ENCODE results near the gene RHBDL1. TPM values are rescaled to one million over a fixed set of nuclear protein-coding genes. Genes with fewer than 3 reads are reported as not detected.

RHBDL1 gene
- total and polyA plus RNA-seq, 2 experiments from 2014 or later, result 3.4 to 4.2 TPM

- H2AFZ ChIP-seq, result no peak overlapping the region
- no peak for DNase-seq (ENCODE audit: low spot score)
- TF ChIP-seq EZH2 (IDR thresholded peaks at IDR 0.05; ENCODE audit: borderline replicate concordance) (no peak), EZH2phosphoT487 (IDR thresholded peaks at IDR 0.05; ENCODE audit: low read depth, severe bottlenecking, unreplicated experiment) (no peak), CTCF (IDR thresholded peaks at IDR 0.05; ENCODE audit: poor library complexity) (no peak)
- no peaks in the 10 kb centered on the region for H3K79me2 ChIP-seq
- peaks cover 19% of the 10 kb centered on the region for H3K4me1 ChIP-seq (ENCODE audit: insufficient read depth)
- H3K27me3 ChIP-seq, result peaks cover 18% of the 10 kb centered on the region
- H3K9me2 ChIP-seq (replicated peaks; ENCODE audit: insufficient read depth), result no peaks in the 10 kb centered on the region
- 18% methylated on average over 12 of the region's 12 CpGs for WGBS (ENCODE audit: low lambda C conversion rate, missing lambda C conversion rate)
- no peak overlapping the region for H3K27ac ChIP-seq
- peak overlapping the region; percentile 97 for H3K4me2 ChIP-seq
- peaks cover 4% of the 10 kb centered on the region for H4K20me1 ChIP-seq (ENCODE audit: insufficient read depth, poor library complexity, severe bottlenecking)
- no peak overlapping the region for H3K4me3 ChIP-seq
- H3K9me3 ChIP-seq (ENCODE audit: low read depth), result no peaks in the 10 kb centered on the region
- H3K36me3 ChIP-seq (replicated peaks; ENCODE audit: insufficient read depth, low read depth), result no peaks in the 10 kb centered on the region
Observed at GRCh38 chr16:716200-716568, 40.7 kb downstream of the RHBDL1 start.

- Histone ChIP-seq H3K36me3 (replicated peaks; ENCODE audit: insufficient read depth, low read depth) (no peaks in the 10 kb centered on the region), H2AFZ (no peak overlapping the region), H3K79me2 (no peaks in the 10 kb centered on the region), H3K9me2 (replicated peaks; ENCODE audit: insufficient read depth) (no peaks in the 10 kb centered on the region), H3K9me3 (ENCODE audit: low read depth) (no peaks in the 10 kb centered on the region), H4K20me1 (ENCODE audit: insufficient read depth, poor library complexity, severe bottlenecking) (peaks cover 8% of the 10 kb centered on the region), H3K27me3 (peaks cover 16% of the 10 kb centered on the region), H3K4me3 (no peak overlapping the region), H3K27ac (no peak overlapping the region), H3K4me2 (no peak overlapping the region), H3K4me1 (ENCODE audit: insufficient read depth) (peaks cover 24% of the 10 kb centered on the region)
- TF ChIP-seq EZH2phosphoT487 (IDR thresholded peaks at IDR 0.05; ENCODE audit: low read depth, severe bottlenecking, unreplicated experiment), result no peak
- TF ChIP-seq EZH2 (IDR thresholded peaks at IDR 0.05; ENCODE audit: borderline replicate concordance), result no peak
- no peak for TF ChIP-seq CTCF (IDR thresholded peaks at IDR 0.05; ENCODE audit: poor library complexity)
- DNase-seq (ENCODE audit: low spot score), result no peak
- 92% methylated on average over 27 of the region's 29 CpGs for WGBS (ENCODE audit: low lambda C conversion rate, missing lambda C conversion rate)
Observed at GRCh38 chr16:716768-717325, 41.4 kb downstream of the RHBDL1 start.

- Histone ChIP-seq H3K4me1 (ENCODE audit: insufficient read depth) (peaks cover 25% of the 10 kb centered on the region), H3K4me2 (no peak overlapping the region), H3K27me3 (peaks cover 16% of the 10 kb centered on the region), H3K4me3 (no peak overlapping the region), H3K9me3 (ENCODE audit: low read depth) (no peaks in the 10 kb centered on the region), H2AFZ (no peak overlapping the region), H3K27ac (no peak overlapping the region), H4K20me1 (ENCODE audit: insufficient read depth, poor library complexity, severe bottlenecking) (peaks cover 11% of the 10 kb centered on the region), H3K9me2 (replicated peaks; ENCODE audit: insufficient read depth) (no peaks in the 10 kb centered on the region), H3K79me2 (no peaks in the 10 kb centered on the region), H3K36me3 (replicated peaks; ENCODE audit: insufficient read depth, low read depth) (no peaks in the 10 kb centered on the region)
- TF ChIP-seq EZH2phosphoT487 (IDR thresholded peaks at IDR 0.05; ENCODE audit: low read depth, severe bottlenecking, unreplicated experiment) (no peak), CTCF (IDR thresholded peaks at IDR 0.05; ENCODE audit: poor library complexity) (no peak), EZH2 (IDR thresholded peaks at IDR 0.05; ENCODE audit: borderline replicate concordance) (no peak)
- WGBS (ENCODE audit: low lambda C conversion rate, missing lambda C conversion rate), result 87% methylated on average over 24 of the region's 32 CpGs
- no peak for DNase-seq (ENCODE audit: low spot score)
Observed at GRCh38 chr16:717450-718245, 42.2 kb downstream of the RHBDL1 start.

All from hepatocyte (in vitro differentiated cells).